Stimulated activated naive B cell treated with anti-CD40 and anti-IgM and Interleukin-4, amounts not matched to agents 10 μg/mL and 1 μg/mL and 100 μg/mL, for 72 hours (primary cell): ENCODE measurements around the gene PRRG4.
"Not testable (repeated sequence)": the region's sequence is repeated elsewhere in the genome, so short reads cannot be mapped to it uniquely, and the experiment has no call there.

Experiments used
- ATAC-seq, 2 donors: fragments of 150-1000 bp; cut with Tn5 transposase; replicated peaks; 2 replicates each; pipeline ENCODE4 v1.10.0; 2021; ENCODE audit warnings: moderate library complexity in 1 of 2
- DNase-seq: peaks from one replicate; pipeline ENCODE4 v3.0.0; 2021
- H3K27ac Mint-ChIP-seq: one replicate; pipeline ENCODE4 v1.8.0; 2022; ENCODE audit warnings: mild to moderate bottlenecking, mixed read lengths
- H3K27me3 Mint-ChIP-seq, 2 donors: one replicate each; pipeline ENCODE4 v1.8.0; 2022; ENCODE audit warnings: mixed read lengths in 2 of 2
- H3K36me3 Mint-ChIP-seq, 2 donors: one replicate each; pipeline ENCODE4 v1.8.0; 2022; ENCODE audit warnings: mixed read lengths in 2 of 2, mild to moderate bottlenecking in 1 of 2
- H3K4me1 Mint-ChIP-seq, 2 donors: one replicate each; pipeline ENCODE4 v1.8.0; 2022; ENCODE audit warnings: mixed read lengths in 2 of 2, mild to moderate bottlenecking in 1 of 2
- H3K4me3 Mint-ChIP-seq, 2 donors: one replicate each; pipeline ENCODE4 v1.8.0; 2022; ENCODE audit warnings: mild to moderate bottlenecking in 2 of 2, mixed read lengths in 2 of 2, moderate library complexity in 1 of 2
- H3K9me3 Mint-ChIP-seq, 2 donors: one replicate each; pipeline ENCODE4 v1.8.0; 2022; ENCODE audit warnings: mixed read lengths in 2 of 2, mild to moderate bottlenecking in 1 of 2

The PRRG4 gene

DNA sequence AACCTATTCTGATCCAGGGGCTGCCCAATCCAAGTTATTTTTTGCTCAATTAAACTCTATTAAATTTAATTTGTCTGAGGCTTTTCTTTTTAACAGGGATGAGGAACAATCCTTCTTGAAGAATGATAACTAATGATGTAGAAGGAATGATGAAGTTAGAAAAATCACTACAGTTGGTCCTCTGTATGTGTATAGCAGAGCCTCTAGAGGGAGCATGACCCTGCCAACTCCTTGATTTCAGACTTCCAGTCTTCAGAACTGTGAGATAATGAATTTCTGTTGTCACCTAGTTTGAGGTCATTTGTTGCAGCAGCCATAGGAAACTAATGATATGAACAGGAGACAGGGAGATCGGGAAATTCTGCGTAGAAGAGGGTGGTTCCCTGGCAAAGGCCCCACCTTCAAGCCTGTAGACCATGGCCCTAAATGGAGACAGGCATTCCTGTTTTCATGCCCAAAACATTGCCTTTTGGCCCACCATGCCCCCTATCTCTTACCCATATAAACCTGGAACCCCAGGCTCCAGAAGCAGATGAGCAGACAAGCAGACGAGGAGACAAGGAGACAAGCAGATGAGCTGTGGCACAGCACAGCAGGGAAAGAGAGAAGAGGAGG is 55.1 kb downstream of the PRRG4 start:
- peak; percentile 58 to 70 for ATAC-seq
- no peak for DNase-seq
- H3K27ac Mint-ChIP-seq, result no peak overlapping the region
- no peaks in the 10 kb centered on the region for H3K4me1 Mint-ChIP-seq
- no peak overlapping the region for H3K4me3 Mint-ChIP-seq
- no peaks in the 10 kb centered on the region for H3K27me3 Mint-ChIP-seq
- no peaks in the 10 kb centered on the region for H3K36me3 Mint-ChIP-seq
- H3K9me3 Mint-ChIP-seq, result no peaks in the 10 kb centered on the region

DNA sequence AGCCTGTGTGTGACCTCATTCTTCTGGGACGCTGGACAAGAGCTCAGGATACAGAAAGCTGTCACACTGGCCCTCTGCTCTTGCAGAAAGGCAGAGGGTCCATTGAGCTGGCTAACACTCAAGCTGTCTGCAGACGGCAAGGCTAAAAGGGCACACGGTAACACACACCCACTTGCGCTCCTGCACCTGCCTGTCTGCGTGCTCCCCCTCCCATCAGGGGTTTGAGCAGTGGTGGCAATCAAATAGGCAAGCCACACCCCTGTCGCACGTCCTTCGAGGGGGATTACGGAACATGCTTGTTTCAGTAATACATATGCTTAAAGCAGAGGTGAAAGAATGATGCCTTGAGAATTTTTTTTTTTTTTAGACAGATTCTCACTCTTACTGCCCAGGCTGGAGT is 55.8 kb downstream of the PRRG4 start:
- H3K27ac Mint-ChIP-seq, result no peak overlapping the region
- ATAC-seq, result no peak
- no peaks in the 10 kb centered on the region for H3K9me3 Mint-ChIP-seq
- no peaks in the 10 kb centered on the region for H3K27me3 Mint-ChIP-seq
- H3K4me1 Mint-ChIP-seq, result peaks cover 0 to 2% of the 10 kb centered on the region in 2 donors
- DNase-seq, result no peak
- H3K36me3 Mint-ChIP-seq, result no peaks in the 10 kb centered on the region
- no peak overlapping the region for H3K4me3 Mint-ChIP-seq

DNA sequence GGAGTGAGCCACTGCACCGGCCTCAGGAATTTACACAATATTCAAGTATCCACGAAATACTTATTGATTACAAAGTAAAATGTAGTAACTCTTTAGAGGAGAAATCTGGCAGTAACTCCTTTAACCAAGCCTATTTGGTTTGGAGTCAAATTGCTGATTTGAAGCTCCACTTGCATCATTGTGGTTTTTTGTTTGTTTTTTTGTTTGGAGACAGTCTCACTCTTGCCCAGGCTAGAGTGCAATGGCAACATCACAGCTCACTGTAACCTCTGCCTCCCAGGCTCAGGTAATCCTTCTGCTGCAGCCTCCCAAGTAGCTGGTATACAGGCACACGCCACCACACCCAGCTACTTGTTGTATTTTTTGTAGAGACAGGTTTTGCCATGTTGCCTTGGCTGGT is 56.5 kb downstream of the PRRG4 start:
- H3K27me3 Mint-ChIP-seq, result no peaks in the 10 kb centered on the region
- peaks cover 2% of the 10 kb centered on the region in 2 donors for H3K4me1 Mint-ChIP-seq
- H3K9me3 Mint-ChIP-seq, result no peaks in the 10 kb centered on the region
- ATAC-seq, result no peak
- no peak overlapping the region for H3K27ac Mint-ChIP-seq
- H3K36me3 Mint-ChIP-seq, result no peaks in the 10 kb centered on the region
- DNase-seq, result no peak
- no peak overlapping the region for H3K4me3 Mint-ChIP-seq

DNA sequence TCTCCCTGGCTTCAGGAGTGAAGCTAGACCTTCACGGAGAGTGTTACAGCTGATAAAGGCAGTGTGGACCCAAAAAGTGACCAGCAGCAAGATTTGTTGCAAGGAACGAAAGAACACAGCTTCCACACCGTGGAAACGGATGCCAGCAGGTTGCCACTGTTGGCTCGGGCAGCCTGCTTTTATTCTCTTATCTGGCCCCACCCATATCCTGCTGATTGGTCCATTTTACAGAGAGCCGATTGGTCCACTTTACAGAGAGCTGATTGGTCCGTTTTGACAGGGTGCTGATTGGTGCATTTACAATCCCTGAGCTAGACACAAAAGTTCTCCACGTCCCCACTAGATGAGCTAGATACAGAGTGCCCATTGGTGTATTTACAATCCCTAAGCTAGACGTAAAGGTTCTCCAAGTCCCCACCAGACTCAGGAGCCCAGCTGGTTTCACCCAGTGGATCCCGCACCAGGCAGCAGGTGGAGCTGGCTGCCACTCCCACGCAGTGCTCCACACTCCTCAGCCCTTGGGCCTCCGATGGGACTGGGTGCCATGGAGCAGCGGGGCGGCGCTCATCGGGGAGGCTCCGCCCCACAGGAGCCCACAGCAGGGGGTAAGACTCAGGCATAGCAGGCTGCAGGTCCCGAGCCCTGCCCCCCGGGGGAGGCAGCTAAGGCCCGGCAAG is 58.1 kb downstream of the PRRG4 start:
- H3K27me3 Mint-ChIP-seq, H3K36me3 Mint-ChIP-seq, H3K9me3 Mint-ChIP-seq, ATAC-seq, H3K27ac Mint-ChIP-seq, DNase-seq, H3K4me3 Mint-ChIP-seq: not testable (repeated sequence)
- H3K4me1 Mint-ChIP-seq, result peaks cover 6 to 11% of the 10 kb centered on the region in 2 donors

DNA sequence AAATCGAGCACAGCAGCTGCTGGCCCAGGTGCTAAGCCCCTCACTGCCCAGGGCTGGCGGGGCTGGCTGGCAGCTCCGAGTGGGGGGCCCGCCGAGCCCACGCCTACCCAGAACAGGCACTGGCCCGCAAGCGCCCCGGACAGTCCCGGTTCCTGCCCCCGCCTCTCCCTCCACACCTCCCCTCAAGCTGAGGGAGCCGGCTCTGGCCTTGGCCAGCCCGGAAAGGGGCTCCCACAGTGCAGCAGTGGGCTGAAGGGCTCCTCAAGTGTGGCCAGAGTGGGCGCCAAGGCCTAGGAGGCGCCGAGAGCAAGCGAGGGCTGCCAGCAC is 58.6 kb downstream of the PRRG4 start:
- H3K27ac Mint-ChIP-seq, H3K9me3 Mint-ChIP-seq, H3K4me3 Mint-ChIP-seq, ATAC-seq, DNase-seq, H3K27me3 Mint-ChIP-seq, H3K36me3 Mint-ChIP-seq: not testable (repeated sequence)
- H3K4me1 Mint-ChIP-seq, result peaks cover 6 to 11% of the 10 kb centered on the region in 2 donors

DNA sequence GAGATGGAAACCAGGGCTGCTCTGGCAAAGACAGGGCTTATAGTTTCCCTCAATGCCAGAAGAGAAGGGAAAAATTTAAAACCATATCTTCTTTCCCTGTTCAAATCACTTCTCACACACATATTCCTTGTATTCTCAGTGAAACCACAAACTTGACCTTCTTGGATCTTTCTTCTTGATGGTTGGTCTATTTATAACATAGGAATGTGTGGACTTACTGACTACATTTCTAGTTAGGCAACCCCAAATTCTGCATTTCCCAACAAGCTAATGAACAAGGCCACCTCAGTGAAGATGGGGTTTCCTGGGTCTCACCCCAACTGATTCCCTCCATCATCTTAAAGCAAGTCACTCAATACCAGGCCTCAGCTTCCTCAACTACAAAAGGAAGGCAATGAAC is 59.1 kb downstream of the PRRG4 start:
- no peaks in the 10 kb centered on the region for H3K27me3 Mint-ChIP-seq
- no peak for ATAC-seq
- DNase-seq, result no peak
- no peaks in the 10 kb centered on the region for H3K9me3 Mint-ChIP-seq
- peaks cover 6 to 11% of the 10 kb centered on the region in 2 donors for H3K4me1 Mint-ChIP-seq
- no peak overlapping the region for H3K4me3 Mint-ChIP-seq
- no peak overlapping the region for H3K27ac Mint-ChIP-seq
- peaks cover 3 to 4% of the 10 kb centered on the region in 2 donors for H3K36me3 Mint-ChIP-seq

DNA sequence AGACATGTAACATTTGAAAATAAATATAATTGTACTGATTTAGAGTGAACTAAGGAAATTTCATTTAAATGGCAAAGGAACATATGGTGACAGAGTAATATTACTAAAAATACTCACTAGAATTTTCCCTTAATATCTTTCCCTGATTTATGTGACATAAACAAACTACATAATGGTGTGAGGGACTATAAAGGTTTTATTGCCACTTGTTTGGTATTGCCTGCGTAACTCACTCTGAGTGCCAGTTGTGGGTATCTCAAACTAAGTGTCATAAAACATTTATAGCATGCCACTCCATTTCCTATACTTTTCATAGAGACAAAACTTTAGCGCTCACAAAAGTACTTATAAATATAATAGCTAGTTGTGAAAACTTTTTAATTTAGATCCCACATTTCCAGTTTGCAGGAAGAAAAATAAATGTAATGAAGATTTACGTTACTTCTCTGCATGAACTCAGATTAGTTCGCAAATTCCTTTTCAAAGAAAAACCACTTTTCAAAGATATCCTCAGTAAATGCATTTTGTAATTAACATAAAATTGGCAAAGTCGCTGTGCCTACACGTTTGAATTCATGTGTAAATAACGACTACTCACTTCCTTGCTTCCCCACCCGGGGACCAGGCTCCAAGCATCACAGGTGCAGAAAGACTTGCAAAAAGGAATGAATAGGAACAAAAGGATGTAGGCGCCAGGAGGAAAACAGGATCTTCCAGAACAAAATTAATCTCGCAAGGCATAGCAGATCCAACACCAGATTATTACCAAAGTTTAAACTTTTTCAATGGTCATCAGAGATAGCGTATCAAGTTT is 61.3 kb downstream of the PRRG4 start:
- Mint-ChIP-seq H3K4me1 (peaks cover 13 to 26% of the 10 kb centered on the region in 2 donors), H3K9me3 (no peaks in the 10 kb centered on the region), H3K27ac (no peak overlapping the region), H3K27me3 (no peaks in the 10 kb centered on the region), H3K36me3 (peaks cover 3 to 4% of the 10 kb centered on the region in 2 donors), H3K4me3 (peak overlapping the region; percentile 84 to 95)
- ATAC-seq, result no peak
- no peak for DNase-seq

DNA sequence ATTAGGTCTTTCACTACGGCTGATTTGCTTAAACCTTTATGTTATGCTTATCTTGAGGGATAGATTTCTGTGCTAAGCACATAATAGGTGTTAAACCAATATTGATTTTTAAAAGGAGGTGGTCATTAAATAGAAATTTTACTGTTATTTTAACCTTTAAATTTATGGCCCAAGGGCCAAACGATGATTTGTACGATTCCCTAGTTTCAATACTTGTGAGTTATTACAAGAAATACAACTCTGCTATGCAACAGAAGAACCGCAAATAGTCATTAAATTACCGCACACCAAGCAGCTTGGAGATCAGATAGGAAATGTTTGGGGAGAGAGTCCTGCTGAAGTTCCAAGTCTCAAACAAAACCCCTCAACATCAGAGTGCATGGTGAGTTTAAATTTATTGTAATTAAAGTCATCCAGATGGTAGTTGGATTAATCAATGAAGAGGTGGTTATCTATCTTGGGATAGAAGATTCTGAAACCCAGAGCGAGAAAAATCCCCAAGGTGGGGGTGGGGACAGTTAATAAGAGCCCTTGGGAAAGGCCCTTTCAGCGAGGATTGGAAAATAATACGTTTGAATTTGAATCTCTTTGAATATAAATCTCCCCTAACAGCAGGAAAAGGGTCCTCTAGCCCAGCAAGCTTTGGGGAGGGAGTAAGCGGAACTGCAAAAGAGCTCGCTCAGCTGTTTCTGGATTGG is 62.1 kb downstream of the PRRG4 start:
- Mint-ChIP-seq H3K4me3 (peak overlapping the region; percentile 84 to 95), H3K27me3 (no peaks in the 10 kb centered on the region), H3K36me3 (peaks cover 3 to 4% of the 10 kb centered on the region in 2 donors), H3K9me3 (no peaks in the 10 kb centered on the region), H3K4me1 (peaks cover 14 to 26% of the 10 kb centered on the region in 2 donors), H3K27ac (peak overlapping the region; percentile 94)
- DNase-seq, result no peak
- ATAC-seq, result peak in 1 of 2 donors; percentile 7

DNA sequence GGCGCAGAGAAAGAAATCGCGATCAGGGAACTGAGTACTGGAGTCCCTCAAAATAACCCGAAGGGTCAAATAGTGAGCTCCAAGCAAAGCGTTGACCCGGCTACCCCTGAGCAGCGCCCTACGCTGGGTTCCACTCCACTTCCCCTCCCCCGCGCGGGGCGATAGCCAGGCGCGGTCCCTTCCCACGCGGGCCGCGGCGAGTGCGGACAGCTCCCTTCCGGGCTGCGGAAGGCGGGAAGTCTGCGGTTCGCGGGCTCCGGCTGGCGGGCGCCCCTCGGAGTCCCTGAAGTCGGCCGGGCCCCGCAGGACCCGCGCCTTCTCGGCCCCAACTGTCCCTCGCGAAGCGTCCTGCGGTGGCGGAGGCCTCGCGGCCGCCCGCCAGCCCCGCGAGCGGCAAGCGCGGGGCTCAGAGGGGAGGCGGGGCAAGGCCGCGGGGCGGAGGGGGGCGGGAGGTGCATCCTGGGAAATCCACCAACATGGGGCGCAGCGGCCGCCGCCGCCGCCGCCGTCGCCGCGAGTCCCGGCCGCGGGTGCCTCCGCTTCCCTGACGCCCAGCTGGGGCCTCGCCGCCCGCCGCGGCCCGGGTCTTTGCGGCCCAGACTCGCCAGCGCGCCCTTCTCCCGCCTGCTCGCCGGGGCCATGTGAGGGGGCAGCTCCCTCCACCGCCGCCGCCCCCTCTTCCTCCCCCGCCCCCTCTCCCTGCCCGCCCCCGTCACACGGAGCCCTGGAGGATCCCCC is 62.8 kb downstream of the PRRG4 start, which contains the start of gene QSER1:
QSER1 (plus strand) TSS at position 457 of the 738 bp plus-strand sequence. CDS start 315 bp downstream, outside the sequence.
- peaks cover 16 to 29% of the 10 kb centered on the region in 2 donors for H3K4me1 Mint-ChIP-seq
- ATAC-seq (peak; percentile 67 to 76), DNase-seq (peak; percentile 64)
- H3K27ac Mint-ChIP-seq, result peak within 1 kb of the TSS; percentile 99
- no peaks in the 10 kb centered on the region for H3K9me3 Mint-ChIP-seq
- H3K4me3 Mint-ChIP-seq, result peak within 1 kb of the TSS; percentile 95 to 97
- no peaks in the 10 kb centered on the region for H3K27me3 Mint-ChIP-seq
- H3K36me3 Mint-ChIP-seq, result peaks cover 4% of the 10 kb centered on the region in 2 donors

DNA sequence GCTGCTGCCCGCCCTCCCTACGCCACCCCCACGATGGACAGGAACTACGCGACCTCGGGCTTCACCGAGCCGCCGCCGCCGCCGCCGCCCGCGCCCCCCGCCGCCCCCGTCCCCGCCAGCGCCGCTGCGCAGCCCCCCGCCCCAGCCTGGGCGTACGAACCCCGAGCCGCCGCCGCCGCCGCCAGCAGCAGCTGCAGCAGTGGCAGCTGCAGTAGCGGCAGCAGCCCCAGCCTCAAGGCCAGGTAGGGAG is 63.3 kb downstream of the PRRG4 start:
- H3K27me3 Mint-ChIP-seq, result no peaks in the 10 kb centered on the region
- no peak for DNase-seq
- no peaks in the 10 kb centered on the region for H3K9me3 Mint-ChIP-seq
- H3K4me1 Mint-ChIP-seq, result peaks cover 21 to 34% of the 10 kb centered on the region in 2 donors
- H3K36me3 Mint-ChIP-seq, result peaks cover 6 to 7% of the 10 kb centered on the region in 2 donors
- H3K27ac Mint-ChIP-seq, result peak overlapping the region; percentile 99
- H3K4me3 Mint-ChIP-seq, result peak overlapping the region; percentile 95 to 97
- ATAC-seq, result no peak

DNA sequence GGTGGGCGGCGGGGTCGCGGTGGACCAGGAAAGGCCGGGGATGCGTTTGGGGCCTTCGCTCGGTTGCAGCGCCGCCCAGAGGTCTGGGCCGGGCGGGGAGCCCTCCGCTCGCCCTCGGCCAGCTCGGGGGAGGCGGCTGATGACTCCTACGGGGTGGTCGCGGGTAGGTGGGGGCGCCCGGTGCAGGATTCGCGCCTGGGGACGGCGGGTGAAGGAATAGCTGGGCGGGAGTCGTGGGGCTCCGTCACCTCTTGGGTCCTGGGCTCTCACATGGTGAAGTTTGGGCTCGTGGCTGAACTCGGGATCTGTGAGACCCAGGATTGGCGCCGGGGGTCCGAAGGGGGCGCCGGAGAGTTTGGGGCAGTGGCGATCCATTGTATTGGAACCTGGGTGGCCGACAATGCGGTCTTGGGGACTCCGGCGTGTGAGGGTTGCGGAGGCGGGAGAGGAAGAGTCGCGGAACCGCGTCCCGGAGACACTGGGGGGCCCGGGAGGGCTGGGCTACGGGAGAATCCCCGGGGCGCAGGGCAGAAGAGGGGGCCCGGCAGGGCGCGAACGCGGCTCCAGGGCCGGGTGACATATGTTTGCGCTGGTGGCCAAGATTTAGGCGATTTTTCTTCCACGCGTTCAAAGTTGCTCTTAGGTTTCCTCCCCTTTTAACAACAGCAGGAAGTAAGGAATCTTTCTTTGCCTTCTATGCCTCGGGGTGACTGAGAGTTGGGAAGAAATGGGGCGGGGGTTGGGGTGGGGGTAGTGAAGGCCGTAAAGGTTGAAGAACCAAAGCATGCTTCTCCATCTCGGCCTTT is 63.8 kb downstream of the PRRG4 start:
- Mint-ChIP-seq H3K36me3 (peaks cover 6 to 7% of the 10 kb centered on the region in 2 donors), H3K4me1 (peaks cover 21 to 35% of the 10 kb centered on the region in 2 donors), H3K9me3 (no peaks in the 10 kb centered on the region), H3K27me3 (no peaks in the 10 kb centered on the region), H3K4me3 (peak overlapping the region; percentile 95 to 97), H3K27ac (peak overlapping the region; percentile 99)
- ATAC-seq (peak; percentile 52 to 66), DNase-seq (peak; percentile 55)

DNA sequence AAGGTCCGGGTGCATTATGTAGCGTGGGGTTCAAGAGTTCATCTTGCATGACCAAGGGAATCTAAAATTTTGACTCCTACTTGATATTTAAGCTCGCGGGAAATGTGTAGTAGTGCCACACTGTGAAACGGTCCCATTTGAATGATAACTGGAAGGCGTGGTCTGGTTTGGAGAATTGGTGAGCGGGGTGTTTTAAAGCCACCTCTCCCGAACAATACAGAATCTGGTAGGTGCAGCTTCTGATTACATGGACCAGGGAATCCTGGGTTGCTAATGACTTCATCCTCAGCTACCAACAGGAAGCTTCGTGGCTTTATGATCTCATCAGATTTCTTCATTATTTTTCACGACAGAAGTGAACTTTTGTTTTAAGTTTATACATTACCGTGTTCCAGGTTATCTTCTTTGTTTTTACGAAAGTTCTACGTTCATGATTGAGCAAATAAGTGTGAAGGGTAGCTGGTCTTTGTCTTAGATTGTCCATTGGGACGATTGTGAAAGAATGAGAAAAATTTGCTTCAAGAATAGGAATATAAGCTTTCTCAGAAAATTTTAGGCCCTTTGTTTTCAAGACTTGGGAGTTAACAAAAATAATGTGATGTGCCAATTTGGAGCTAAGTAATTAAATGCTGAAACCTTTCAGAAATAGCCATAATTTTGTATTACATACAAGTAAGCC is 64.6 kb downstream of the PRRG4 start:
- Mint-ChIP-seq H3K4me1 (peaks cover 21 to 39% of the 10 kb centered on the region in 2 donors), H3K36me3 (peaks cover 6 to 13% of the 10 kb centered on the region in 2 donors), H3K9me3 (no peaks in the 10 kb centered on the region), H3K27ac (peak overlapping the region; percentile 99), H3K4me3 (peak overlapping the region; percentile 95 to 97), H3K27me3 (no peaks in the 10 kb centered on the region)
- DNase-seq, result no peak
- ATAC-seq, result peak; percentile 8 to 15

DNA sequence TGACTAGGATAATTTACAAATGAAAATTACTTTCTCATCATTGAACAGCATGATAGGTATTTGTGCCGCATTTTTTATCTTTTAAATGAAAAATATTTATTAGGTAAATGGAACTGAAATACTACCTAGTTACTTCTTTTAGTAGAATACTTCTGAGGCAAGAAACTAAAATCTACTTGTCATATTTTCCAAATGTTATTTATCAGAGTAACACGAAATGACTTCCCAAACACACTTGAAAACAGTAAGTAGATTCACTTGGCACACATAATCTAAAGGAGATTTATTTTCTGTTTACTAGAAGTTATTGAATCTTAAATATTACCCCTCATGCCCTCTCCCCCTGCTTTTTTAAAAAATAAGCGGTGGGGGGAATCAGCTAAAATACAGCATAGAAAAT is 65.2 kb downstream of the PRRG4 start:
- Mint-ChIP-seq H3K9me3 (no peaks in the 10 kb centered on the region), H3K4me1 (peaks cover 26 to 45% of the 10 kb centered on the region in 2 donors), H3K27ac (no peak overlapping the region)

More for the DNA sequence above, 65.2 kb downstream of the PRRG4 start:
- peaks cover 6 to 19% of the 10 kb centered on the region in 2 donors for H3K36me3 Mint-ChIP-seq
- ATAC-seq, result no peak
- H3K27me3 Mint-ChIP-seq, result no peaks in the 10 kb centered on the region
- no peak overlapping the region for H3K4me3 Mint-ChIP-seq
- no peak for DNase-seq
